Lung microvascular endothelial cell (primary cell): ENCODE results near the gene IRF4. TPM values are rescaled to one million over a fixed set of nuclear protein-coding genes. Genes with fewer than 3 reads are reported as not detected.

Source experiments
- DNase-seq, 2 donors: peaks; one replicate each; pipeline versions ENCODE4 v3.0.0 to v3.0.0-alpha.2; 2010; ENCODE audit warnings: low read depth in 2 of 2
- total RNA-seq: library from RNA; depleted of rRNA; stranded (reverse); fragments of >200 nt; gene quantifications from 2 replicates; pipeline ENCODE4 v1.2.1, GENCODE V29; 2014

IRF4 gene
- total RNA-seq = not detected in 2 replicates

- no peak for DNase-seq
Observed at GRCh38 chr6:391559-392440, at the start of gene IRF4. IRF4 (plus strand) TSS chr6:391752; CDS start chr6:393153, 1,401 bp downstream.

GRCh38 chr6:341914-342831 is 49.4 kb upstream of the IRF4 start:
- DNase-seq = no peak

GRCh38 chr6:342832-343179 is 48.7 kb upstream of the IRF4 start:
- DNase-seq = no peak

- no peak for DNase-seq
Observed at GRCh38 chr6:343226-343935, 48.2 kb upstream of the IRF4 start.

GRCh38 chr6:343960-344815 is 47.4 kb upstream of the IRF4 start:
- no peak for DNase-seq

GRCh38 chr6:344816-345340 is 46.7 kb upstream of the IRF4 start:
- DNase-seq = no peak

GRCh38 chr6:345747-346385 is 45.7 kb upstream of the IRF4 start:
- DNase-seq = no peak

GRCh38 chr6:346386-347030 is 45.0 kb upstream of the IRF4 start:
- DNase-seq = no peak

GRCh38 chr6:347232-347631 is 44.3 kb upstream of the IRF4 start:
- DNase-seq = no peak

GRCh38 chr6:347951-348859 is 43.3 kb upstream of the IRF4 start:
- no peak for DNase-seq

GRCh38 chr6:348860-349396 is 42.6 kb upstream of the IRF4 start:
- no peak for DNase-seq

GRCh38 chr6:349491-349921 is 42.0 kb upstream of the IRF4 start:
- DNase-seq = no peak

- no peak for DNase-seq
Observed at GRCh38 chr6:350371-350770, 41.2 kb upstream of the IRF4 start.

- DNase-seq = no peak
Observed at GRCh38 chr6:351011-351866, 40.3 kb upstream of the IRF4 start.

GRCh38 chr6:351867-352289 is 39.7 kb upstream of the IRF4 start:
- no peak for DNase-seq

- DNase-seq = no peak
Observed at GRCh38 chr6:352474-352873, 39.1 kb upstream of the IRF4 start.

GRCh38 chr6:352896-353470 is 38.6 kb upstream of the IRF4 start:
- no peak for DNase-seq
